NCI-H69 (cell line): ENCODE measurements around the gene NFKBIZ.
A peak's percentile ranks its signal among the peaks of the same experiment; 100 is the strongest.

Source experiments
- DNase-seq: peaks from one replicate; lab custom pipeline; 2025; lab: John Stamatoyannopoulos, UW

NFKBIZ gene, protein sequence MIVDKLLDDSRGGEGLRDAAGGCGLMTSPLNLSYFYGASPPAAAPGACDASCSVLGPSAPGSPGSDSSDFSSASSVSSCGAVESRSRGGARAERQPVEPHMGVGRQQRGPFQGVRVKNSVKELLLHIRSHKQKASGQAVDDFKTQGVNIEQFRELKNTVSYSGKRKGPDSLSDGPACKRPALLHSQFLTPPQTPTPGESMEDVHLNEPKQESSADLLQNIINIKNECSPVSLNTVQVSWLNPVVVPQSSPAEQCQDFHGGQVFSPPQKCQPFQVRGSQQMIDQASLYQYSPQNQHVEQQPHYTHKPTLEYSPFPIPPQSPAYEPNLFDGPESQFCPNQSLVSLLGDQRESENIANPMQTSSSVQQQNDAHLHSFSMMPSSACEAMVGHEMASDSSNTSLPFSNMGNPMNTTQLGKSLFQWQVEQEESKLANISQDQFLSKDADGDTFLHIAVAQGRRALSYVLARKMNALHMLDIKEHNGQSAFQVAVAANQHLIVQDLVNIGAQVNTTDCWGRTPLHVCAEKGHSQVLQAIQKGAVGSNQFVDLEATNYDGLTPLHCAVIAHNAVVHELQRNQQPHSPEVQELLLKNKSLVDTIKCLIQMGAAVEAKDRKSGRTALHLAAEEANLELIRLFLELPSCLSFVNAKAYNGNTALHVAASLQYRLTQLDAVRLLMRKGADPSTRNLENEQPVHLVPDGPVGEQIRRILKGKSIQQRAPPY

DNA sequence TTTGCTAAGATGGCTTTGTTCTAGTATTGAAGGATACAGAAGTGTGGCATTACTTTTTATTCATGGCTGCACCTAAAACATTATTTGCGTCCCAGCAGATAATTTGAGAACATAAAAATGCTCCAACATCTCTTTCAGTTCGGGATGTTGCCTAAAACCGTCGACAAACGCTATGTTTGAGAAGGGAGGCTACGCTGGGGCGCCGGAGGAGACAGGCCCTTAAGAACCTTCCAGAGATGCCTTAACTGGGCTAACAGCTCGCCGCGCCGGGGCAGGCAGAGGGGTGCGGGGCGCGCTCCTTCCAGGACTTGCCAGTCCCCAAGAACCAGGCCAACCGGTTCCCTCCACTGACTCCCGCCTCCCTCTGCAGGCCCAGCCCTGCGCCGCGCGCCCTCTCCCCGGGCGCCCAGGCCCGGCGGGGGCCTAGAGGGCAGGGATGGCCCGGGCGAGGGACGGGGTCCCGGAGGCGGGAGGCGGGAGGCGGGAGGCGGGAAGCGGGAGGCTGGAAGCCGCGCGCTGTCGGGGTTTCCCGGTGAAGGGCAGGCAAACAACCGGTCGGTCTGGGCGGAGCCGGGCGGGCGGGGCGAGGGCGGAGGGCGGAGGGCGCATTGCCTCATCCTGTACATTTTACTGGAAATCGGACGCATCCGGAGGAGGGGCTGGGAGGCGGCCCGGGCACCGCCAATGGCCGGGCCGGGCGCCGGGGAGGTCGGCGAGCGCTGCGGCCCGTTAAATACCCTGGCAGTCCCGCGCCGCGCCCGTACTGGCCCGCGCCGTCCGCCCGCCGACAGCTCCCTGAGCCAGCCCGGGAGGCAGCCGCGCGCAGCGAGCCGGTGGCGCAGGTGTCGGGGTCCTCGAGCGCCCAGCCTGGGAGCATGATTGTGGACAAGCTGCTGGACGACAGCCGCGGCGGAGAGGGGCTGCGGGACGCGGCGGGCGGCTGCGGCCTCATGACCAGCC lies at the start of gene NFKBIZ:
TSS of gene NFKBIZ (plus strand) at position 761 of the 960 bp plus-strand sequence. CDS start at position 876, 115 bp downstream.
- DNase-seq, result peak; percentile 81

DNA sequence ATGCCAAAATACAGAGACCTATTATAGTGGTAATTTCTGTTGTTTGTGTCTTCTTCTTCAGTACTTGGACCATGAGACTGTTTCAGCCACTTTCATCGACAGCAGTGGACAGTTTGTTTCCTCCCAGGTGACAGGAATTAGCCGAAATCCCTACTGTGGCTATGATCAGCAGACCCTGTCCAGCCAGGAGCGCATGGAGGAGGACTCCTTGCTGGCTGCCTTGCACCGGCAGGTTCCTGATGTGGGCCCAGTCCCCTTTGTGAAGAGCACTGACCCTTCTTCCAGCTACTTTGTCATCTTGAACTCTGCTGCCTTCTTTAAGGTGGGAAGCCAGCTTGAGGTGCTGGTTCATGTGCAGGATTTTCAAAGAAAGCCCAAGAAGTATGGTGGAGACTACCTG lies 48.1 kb upstream of the NFKBIZ start:
- no peak for DNase-seq

DNA sequence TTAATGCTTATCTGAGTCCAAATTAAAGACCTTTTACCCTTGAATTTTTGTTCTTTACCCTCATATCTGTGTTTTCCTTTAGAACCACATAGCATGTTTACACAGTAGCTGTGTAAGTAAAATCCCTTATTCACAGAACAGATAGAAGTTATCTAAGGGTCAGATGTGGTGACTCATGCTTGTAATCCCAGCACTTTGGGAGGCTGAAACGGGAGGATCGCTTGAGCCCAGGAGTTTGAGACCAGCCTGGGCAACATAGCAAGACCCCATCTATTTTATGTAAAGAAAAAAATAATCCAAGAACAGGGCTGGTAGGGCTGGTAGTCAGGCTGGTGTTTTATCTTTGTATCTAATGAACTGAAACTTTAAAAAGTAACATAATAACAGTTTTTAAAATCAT lies 47.1 kb upstream of the NFKBIZ start:
- no peak for DNase-seq

DNA sequence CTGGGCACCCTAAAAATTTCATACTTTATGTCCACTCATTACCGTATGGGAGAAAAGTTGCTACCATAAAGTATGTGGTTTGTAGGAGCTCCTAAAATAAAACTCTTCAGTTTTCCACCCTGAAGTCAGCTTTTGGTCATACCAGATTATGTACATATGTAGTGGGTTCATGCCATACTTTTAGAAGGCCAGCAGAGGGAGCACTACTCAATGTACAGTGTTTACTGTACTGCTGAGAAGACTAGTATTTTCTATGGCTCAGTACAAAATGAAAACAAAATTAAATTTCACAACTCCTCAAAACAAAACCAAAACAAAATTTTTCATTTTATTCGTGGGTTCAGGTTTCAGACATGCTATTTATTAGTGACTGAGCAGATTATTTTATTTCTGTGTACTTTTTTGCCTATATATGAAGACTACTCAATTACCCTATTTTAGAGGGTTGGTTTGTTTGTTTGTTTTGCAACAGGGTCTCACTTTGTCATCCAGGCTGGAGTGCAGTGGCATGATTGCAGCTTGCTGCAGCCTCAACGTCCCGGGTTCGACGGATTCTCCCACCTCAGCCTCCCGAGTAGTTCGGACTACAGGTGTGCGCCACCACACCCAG lies 46.0 kb upstream of the NFKBIZ start:
- peak; percentile 63 for DNase-seq

DNA sequence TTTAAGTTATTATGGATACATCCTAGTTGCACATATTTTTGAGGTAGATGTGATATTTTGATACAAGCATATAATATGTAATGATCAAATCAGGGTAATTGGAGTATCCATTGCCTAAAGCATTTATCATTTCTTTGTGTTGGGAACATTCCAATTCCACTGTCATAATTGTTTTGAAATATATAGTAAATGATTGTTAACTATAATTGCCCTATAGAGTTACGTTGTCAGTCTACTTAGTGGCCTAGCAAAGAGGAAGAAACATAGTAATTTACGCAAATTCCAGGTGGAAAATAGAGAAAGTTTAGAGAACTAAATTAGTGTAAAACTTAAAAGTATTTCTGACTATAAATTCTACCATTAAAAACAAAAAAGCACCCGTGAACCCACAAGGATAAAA lies 45.4 kb upstream of the NFKBIZ start:
- peak; percentile 2 for DNase-seq

DNA sequence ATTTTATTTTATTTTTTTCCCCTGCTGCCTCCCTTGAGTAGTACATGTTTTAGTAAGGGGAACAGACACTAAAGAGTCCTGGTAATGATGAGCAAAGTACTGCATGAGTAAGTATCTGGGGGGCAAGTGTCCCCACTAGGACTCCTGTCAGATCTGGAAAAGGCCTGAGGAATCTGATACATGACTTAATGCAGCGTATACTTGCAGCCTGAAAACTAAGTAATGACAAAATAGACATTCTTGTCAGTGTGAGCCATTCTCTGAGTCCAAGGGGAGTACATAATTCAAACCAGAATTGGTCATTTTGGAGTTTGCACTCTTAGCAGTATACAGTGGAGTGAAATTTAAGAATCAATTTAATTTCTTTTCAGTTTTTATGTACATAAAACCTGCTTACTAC lies 42.8 kb upstream of the NFKBIZ start:
- no peak for DNase-seq

DNA sequence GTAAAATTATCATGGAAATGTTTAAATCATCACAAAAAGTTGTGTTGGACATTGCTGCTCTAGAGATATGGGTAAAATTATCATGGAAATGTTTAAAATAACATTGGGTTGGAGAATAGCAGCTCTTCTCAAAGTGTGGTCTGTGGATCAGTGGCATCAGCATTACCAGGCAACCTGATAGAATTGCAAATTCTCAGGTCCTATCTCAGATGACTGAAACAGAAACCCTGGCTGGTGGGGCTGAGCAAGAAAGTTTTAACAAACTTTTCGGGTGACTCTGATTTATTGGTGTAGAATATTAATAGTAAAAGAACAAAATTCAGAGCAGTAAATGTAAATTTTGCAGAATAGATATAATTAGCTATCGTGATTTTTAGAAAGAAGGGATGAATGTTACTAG lies 41.4 kb upstream of the NFKBIZ start:
- no peak for DNase-seq

DNA sequence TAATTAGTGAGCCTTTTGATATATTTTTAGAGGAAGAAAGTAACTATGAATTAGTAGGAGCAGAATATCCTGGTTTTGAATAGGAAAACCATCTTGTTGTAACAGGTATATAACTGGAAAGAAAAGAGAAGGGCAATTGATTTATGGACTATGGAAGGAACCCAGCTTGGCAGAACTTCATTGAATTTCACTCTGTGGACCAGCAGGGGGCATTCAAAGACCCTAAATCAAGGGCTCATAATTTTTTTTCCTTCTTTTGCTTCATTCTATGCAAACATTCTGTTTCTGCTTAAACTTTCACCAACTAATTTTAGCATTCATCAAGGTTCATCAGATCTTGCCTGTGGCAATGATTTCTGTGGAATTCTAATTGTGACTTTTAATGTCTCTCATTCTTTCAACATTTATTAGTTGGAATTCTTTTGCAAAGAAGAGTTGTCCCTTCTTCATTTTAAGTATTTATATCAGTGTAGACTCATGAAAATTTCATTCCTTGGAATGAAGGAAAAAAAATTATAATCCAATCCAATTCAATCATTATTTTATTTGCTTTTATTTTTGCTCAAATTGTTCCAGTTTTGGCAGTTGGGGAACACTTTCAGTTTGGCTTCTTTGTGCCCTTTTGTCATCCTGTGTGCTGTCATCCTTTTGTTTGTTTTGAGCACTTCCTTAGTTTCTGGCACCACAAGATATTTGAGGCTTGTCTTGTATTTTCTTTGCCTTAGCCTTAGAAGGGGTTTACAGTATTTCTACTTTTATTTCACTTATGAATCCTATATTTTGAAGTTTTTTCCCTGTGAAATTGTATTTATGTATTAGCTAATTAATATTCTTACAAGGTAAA lies 39.9 kb upstream of the NFKBIZ start:
- DNase-seq, result peak; percentile 33

DNA sequence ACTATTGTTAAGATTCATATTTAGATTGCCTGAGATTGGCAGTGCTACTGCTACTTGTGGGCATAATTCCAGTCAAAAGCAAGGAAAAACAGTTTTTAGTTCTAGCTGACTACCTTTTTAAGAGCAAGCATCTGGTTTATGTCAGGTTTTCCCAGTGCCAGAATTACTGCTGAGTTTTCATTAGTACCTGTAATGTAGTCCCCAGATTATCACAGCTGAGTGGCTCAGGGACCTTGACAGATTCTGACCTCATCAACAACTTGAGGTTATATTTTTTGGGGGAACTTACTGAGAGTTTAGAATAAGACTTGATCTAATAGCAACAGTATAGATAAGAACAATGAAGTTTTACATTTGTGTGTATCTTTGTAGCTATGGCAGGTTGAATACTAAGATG lies 39.3 kb upstream of the NFKBIZ start:
- DNase-seq, result no peak

DNA sequence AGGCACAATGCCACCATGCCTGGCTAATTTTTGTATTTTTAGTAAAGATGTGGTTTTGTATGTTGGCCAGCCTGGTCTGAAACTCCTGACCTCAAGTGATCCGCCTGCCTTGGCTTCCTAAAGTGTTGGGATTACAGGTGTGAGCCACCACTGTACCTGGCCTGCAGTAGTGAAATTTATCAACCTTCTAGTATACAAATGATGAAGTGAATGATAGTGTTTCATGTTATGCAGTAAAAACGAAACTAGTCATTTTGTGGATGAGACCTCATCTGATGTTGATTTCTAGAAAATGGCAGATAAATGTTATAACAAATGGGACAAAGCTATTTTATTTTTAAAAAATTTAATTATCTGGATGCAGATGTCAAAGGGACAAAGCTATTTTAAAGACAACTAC lies 37.4 kb upstream of the NFKBIZ start:
- DNase-seq, result no peak

DNA sequence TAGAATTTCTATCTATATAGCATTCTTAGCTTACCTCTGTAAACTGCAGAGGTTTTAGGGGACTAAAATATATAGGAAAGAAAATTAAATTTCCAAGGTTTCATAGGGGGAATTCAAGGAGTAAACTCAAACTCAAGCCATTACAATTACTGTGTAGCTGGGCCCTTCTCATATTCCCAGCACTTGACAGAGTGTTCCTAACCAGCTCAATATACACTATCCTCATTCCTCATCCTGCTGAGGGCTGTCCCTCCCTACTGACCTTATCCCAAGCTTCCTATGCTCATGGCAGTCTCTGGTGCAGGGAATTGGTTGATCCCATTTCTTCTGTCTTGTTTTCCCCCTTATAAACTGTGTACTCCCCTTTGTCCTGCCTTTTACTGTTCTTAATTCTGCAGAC lies 36.4 kb upstream of the NFKBIZ start:
- DNase-seq, result no peak

DNA sequence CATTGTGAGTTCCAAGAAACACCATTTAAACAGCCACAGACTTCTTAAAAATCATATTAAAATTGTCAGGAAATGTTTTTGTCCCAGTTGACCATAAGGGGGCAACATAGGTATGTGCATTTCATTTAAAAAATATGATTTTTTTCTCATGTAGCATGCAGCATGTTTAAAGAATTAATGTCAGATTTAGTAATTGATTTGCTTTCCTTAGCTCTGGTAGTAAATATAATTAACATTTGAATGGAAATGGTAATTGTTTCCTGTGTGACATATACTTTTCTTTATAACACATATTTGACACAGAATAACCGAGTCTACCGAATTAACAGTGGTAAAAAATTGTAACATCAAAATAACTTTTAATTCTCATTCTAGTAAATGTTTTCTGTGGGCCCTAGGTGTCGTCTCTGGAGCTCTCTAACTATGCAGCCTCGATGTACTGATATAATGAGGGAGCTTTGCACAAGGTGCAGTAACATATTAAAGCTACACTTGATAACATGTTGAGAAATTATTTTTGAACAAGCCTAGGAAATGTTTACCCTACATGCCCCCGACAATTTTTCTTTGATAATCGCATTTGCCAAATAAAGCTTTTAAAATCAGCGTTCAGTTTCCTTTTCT lies 35.4 kb upstream of the NFKBIZ start:
- peak; percentile 2 for DNase-seq

DNA sequence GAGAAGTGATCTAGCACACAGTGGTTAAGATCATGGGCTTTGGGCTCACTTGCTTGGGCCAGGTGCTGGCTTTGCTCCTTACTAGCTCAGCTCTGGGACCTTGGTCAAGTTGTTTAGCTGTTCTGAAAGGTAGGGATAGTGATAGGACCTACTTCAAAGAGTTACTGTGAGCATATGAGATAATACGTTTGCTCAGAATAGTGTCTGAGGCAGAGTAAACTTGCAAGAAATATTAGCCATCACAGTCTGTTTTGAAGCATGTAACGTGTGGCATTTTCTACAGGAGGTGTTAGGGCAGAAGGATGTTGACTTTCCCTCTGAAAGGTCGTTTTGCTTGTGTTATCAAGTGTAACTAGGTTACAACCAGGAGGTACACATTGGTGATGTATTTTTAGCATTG lies 34.5 kb upstream of the NFKBIZ start:
- DNase-seq, result no peak

DNA sequence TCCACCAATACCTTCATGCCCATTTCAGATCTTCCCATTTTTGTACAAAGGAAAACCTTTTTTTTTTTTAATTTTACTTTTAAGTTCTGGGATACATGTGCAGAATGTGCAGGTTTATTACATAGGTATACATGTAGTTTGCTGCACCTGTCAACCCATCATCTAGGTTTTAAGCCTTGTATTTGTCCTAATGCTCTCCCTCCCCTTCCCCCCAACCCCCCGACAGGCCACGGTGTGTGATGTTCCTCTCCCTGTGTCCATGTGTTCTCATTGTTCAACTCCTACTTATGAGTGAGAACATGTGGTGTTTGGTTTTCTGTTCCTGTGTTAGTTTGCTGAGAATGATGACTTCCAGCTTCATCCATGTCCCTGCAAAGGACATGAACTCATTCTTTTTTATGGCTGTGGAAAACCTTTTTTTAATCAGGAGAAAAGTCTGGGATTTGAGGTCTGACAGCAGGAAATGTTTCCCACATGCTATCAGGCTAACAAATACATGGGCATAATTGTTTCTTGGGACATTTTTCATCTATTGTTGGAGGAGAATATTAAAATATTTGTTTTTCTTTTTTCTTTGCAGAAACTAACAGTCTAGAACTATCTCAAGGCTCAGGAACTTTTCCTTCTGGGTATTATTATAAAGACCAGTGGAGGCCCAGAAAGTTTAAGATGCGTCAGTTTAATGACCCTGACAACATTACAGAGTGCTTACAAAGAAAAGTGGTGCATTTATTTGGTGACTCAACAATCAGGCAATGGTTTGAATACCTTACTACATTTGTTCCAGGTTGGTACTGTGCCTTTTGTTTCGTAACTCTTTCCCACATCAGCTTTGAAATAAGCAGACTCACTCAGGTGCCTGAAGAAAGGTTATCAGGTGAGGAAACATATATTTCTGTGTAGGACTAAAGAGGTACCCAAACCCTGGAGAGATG lies 32.8 kb upstream of the NFKBIZ start:
- DNase-seq, result no peak

DNA sequence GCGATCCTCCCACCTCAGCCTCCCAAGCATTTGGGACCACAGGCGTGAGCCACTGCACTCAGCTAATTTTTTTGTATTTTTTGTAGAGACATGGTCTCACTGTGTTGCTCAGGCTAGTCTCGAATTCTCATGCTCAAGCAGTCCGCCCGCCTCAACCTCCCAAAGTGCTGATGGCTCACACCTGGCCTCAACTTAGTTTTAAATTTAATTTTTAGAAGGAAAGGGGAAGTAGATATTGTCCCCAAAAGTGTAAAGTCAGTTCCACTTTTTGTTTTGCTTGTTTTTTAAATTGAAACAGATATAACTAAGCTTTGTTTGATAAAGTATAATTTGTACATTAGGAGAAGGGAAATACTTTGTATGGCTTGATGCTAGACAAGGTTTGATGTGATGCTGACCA lies 31.3 kb upstream of the NFKBIZ start:
- DNase-seq, result no peak

DNA sequence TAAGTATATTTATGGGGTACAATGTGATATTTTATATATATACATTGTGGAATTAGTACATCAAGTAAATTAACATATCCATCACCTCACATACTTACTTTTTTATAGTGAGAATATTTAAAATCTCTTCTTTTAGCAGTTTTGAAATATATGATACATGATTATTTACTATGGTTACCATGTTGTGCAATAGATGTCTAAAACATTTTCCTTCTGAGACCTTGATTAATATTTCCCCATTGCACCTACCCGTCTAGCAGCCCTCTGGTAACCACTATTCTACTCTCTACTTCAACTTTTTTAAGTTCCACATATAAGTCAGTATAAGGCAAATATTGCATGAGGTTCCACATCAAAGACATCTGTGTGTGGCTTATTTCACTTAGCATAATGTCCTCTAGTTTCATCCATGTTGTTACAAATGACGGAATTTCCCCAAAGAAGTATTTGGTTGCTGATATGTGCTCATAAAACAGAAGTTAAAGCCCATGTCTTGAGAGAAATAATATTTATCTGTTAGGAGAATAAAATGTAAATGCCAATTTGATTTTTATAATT lies 29.6 kb upstream of the NFKBIZ start:
- DNase-seq, result no peak

DNA sequence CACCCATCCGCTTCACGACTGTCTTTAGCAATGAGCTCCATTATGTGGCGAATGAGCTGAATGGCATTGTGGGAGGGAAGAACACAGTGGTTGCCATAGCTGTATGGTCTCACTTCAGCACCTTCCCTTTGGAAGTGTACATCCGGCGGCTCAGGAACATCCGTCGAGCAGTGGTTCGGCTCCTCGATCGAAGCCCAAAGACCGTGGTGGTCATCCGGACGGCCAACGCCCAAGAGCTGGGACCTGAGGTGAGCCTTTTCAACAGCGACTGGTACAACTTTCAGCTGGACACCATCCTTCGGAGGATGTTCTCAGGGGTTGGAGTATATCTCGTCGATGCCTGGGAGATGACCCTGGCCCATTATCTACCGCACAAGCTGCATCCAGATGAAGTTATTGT lies 27.8 kb upstream of the NFKBIZ start:
- no peak for DNase-seq

DNA sequence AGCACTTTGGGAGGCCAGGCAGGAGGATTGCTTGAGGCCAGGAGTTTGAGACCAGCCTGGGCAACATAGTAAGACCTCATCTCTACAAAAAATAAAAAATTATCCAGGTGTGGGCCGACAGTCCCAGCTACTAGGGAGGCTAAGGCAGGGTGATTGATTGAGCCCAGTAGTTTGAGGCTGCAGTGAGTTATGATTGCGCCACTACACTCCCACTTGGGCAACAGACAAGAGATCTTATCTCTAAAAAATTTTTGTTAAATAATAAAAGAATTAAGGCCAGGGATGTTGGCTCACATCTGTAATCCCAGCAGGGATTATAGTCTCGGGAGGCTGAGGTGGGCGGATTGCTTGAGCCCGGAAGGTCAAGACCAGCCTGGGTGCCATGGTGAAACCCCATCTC lies 25.8 kb upstream of the NFKBIZ start:
- DNase-seq, result no peak

DNA sequence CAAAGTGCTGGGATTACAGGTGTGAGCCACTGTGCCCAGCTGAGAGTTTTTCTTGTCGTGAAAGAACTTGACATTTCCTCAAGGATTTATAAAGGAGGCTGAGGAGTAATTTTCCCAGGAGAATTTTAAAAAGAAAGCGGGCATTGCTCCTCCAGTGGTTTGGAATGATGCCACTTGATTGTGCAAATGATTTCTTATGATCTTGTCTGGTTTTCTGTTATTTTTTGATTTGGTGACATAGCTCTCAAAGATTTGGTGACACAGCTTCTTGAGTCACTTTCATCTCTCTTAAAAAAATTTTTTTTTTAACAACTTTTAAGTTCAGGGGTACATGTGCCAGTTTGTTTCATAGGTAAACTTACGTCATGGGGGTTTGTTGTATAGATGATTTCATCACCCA lies 24.6 kb upstream of the NFKBIZ start:
- DNase-seq, result no peak
